B cell (primary cell): ENCODE results near the gene STXBP4. TPM values are rescaled to one million over a fixed set of nuclear protein-coding genes. Genes with fewer than 3 reads are reported as not detected.

ENCODE experiments used
- ATAC-seq: fragments of 200-7000 bp; cut with Tn5 transposase; one replicate; pipeline ENCODE4 v1.10.0; 2021; ENCODE audit warnings: low read depth, mild to moderate bottlenecking, moderate number of reproducible peaks, moderate library complexity
- CTCF ChIA-PET: fragments of 350-600 bp; sonication (Branson Sonifier 250); formaldehyde crosslinking; loops from one replicate; lab custom pipeline; 2021; ENCODE audit warnings: antibody characterized with exemption, inconsistent platforms; lab: Charles Lee
- POLR2A ChIA-PET: fragments of 350-600 bp; sonication (Branson Sonifier 250); formaldehyde crosslinking; loops from one replicate; lab custom pipeline; 2021; ENCODE audit warnings: antibody characterized with exemption; lab: Charles Lee
- DNase-seq: peaks from one replicate; pipeline ENCODE4 v3.0.0; 2013
- H2AFZ ChIP-seq: 2 replicates; pipeline ENCODE4 v1.6.1; 2012; ENCODE audit warnings: mild to moderate bottlenecking, low read depth, low read length; ENCODE audit not compliant: insufficient read depth, poor library complexity, severe bottlenecking
- H3K27ac ChIP-seq, 2 donors: 1 replicate in 1 of 2; 2 replicates in 1 of 2; pipeline ENCODE4 v1.5.1; 2012 to 2013; ENCODE audit warnings: low read length in 2 of 2, mild to moderate bottlenecking in 2 of 2, moderate library complexity in 1 of 2
- H3K27me3 ChIP-seq, 4 experiments: fragments of 200-600 bp in 1 of 4; sonication (generic) in 1 of 4; replicated peaks in 1 of 4; 1 replicate in 2 of 4; 2 replicates in 2 of 4; pipeline versions ENCODE4 v1.6.1 to v1.7.0; 2013 to 2016; ENCODE audit warnings: low read length in 3 of 4, mild to moderate bottlenecking in 2 of 4, mixed read lengths in 1 of 4, moderate library complexity in 1 of 4; ENCODE audit not compliant: insufficient read depth in 4 of 4, control insufficient read depth in 3 of 4; ENCODE audit errors: control extremely low read depth in 1 of 4
- H3K36me3 ChIP-seq, 2 experiments: replicated peaks in 1 of 2; 1 replicate in 1 of 2; 2 replicates in 1 of 2; pipeline versions ENCODE4 v1.6.1 to v1.7.1; 2013; ENCODE audit warnings: low read length in 1 of 2; ENCODE audit not compliant: insufficient read depth in 2 of 2, control insufficient read depth in 1 of 2; ENCODE audit errors: control extremely low read depth in 1 of 2, extremely low read depth in 1 of 2
- H3K4me1 ChIP-seq, 2 donors: fragments of 200-600 bp in 1 of 2; sonication (generic) in 1 of 2; 1 replicate in 1 of 2; 2 replicates in 1 of 2; pipeline versions ENCODE4 v1.5.1 to v1.6.1; 2013 to 2017; ENCODE audit warnings: low read length in 2 of 2; ENCODE audit not compliant: control insufficient read depth in 2 of 2, insufficient read depth in 2 of 2
- H3K4me2 ChIP-seq: replicated peaks from 2 replicates; pipeline ENCODE3; 2012; ENCODE audit warnings: mild to moderate bottlenecking, low read depth, low read length; ENCODE audit not compliant: poor library complexity, severe bottlenecking
- H3K4me3 ChIP-seq, 5 experiments: fragments of 200-600 bp in 1 of 5; sonication (generic) in 1 of 5; 1 replicate in 3 of 5; 2 replicates in 2 of 5; pipeline versions ENCODE4 v1.5.1 to v1.7.0; 2011 to 2016; ENCODE audit warnings: low read length in 4 of 5, mild to moderate bottlenecking in 4 of 5, low read depth in 2 of 5, control low read depth in 1 of 5, moderate library complexity in 1 of 5; ENCODE audit not compliant: insufficient read depth in 1 of 5; ENCODE audit errors: control extremely low read depth in 1 of 5, extremely low read depth in 1 of 5
- H3K79me2 ChIP-seq: fragments of 200-600 bp; sonication (generic); one replicate; pipeline ENCODE4 v1.6.0; 2016; ENCODE audit warnings: low read length; ENCODE audit not compliant: control insufficient read depth, insufficient read depth
- H3K9ac ChIP-seq: fragments of 200-600 bp; sonication (generic); 2 replicates; pipeline ENCODE4 v1.6.1; 2017; ENCODE audit warnings: mild to moderate bottlenecking, low read length, moderate library complexity
- H3K9me3 ChIP-seq, 3 donors: one replicate each; pipeline versions ENCODE4 v1.6.1 to v1.7.1; 2013; ENCODE audit warnings: low read length in 2 of 3; ENCODE audit not compliant: control insufficient read depth in 2 of 3, insufficient read depth in 1 of 3; ENCODE audit errors: control extremely low read depth in 1 of 3
- H4K20me1 ChIP-seq: 2 replicates; pipeline ENCODE4 v1.6.0; 2012; ENCODE audit warnings: mild to moderate bottlenecking, low read length; ENCODE audit not compliant: insufficient read depth, control insufficient read depth, poor library complexity, severe bottlenecking
- H3K27ac Mint-ChIP-seq: one replicate; pipeline ENCODE4 v1.8.0; 2021; ENCODE audit warnings: mixed read lengths
- H3K27me3 Mint-ChIP-seq: one replicate; pipeline ENCODE4 v1.8.0; 2021; ENCODE audit warnings: mixed read lengths
- H3K4me1 Mint-ChIP-seq: one replicate; pipeline ENCODE4 v1.8.0; 2021; ENCODE audit warnings: mixed read lengths
- H3K4me3 Mint-ChIP-seq: one replicate; pipeline ENCODE4 v1.8.0; 2021; ENCODE audit warnings: mixed read lengths
- H3K9me3 Mint-ChIP-seq: one replicate; pipeline ENCODE4 v1.8.0; 2022; ENCODE audit warnings: mixed read lengths; ENCODE audit not compliant: insufficient read depth
- EZH2 ChIP-seq: IDR thresholded peaks from 2 replicates; pipeline ENCODE4 v1.6.1; 2012; ENCODE audit warnings: borderline replicate concordance, low read depth, mild to moderate bottlenecking, moderate library complexity, low read length; ENCODE audit not compliant: insufficient read depth, poor library complexity, severe bottlenecking
- WGBS: methylation state at CpG from one replicate; pipeline ENCODE4 v1.1.5; 2013; ENCODE audit warnings: missing lambda C conversion rate; ENCODE audit not compliant: insufficient coverage; 5-methylcytosine and 5-hydroxymethylcytosine counted together
- intact Hi-C: fragments of 100-400 bp; cut with micrococcal nuclease; formaldehyde crosslinking; loops from one replicate; pipeline ENCODE4 v1.10.0; 2022
- polyA plus RNA-seq: library from polyadenylated mRNA; depleted of rRNA; stranded (reverse); fragments of >200 nt; gene quantifications from 2 replicates; pipeline ENCODE4 v1.2.3, GENCODE V29; 2012
- total RNA-seq, 2 donors: library from RNA; stranded (reverse); fragments of 120-200 nt in 1 of 2; gene quantifications; 1 replicate in 1 of 2; 2 replicates in 1 of 2; pipeline versions ENCODE4 v1.2.3 to v1.2.4, GENCODE V29; 2013 to 2022
- TF ChIP-seq, protein P1 (sequence below): fragments of 200-600 bp; IDR thresholded peaks from one replicate; pipeline ENCODE4 v1.8.0; 2022; ENCODE audit warnings: antibody characterized with exemption, mild to moderate bottlenecking

The STXBP4 gene
- total and polyA plus RNA-seq, 2 donors (not counting 1 experiment from before 2014, with no cell fraction given), result 1.2 to 11.4 TPM

DNA sequence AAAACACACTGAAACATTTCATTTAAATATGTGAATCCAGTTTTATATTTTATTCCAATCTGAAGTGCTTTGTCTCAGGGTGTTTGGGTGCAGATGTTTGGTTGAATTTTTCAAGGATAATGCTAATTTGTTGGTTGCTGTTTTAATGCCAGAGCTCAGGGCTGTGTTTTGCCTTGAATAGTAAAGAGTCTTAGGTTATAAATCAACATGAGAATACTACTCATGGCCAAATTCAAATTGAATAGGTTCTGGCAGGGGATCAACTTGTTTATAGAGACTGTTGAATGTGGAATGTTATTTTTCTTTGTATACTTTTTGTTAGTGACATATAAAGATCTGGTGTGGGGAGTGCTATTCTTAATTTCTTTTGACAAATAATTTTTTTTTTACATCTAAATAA, 49.1 kb upstream of the STXBP4 start:
- H3K9me3 Mint-ChIP-seq, result peaks cover 7% of the 10 kb centered on the region
- TF ChIP-seq EZH2, result no peak
- TF ChIP-seq, protein P1, sequence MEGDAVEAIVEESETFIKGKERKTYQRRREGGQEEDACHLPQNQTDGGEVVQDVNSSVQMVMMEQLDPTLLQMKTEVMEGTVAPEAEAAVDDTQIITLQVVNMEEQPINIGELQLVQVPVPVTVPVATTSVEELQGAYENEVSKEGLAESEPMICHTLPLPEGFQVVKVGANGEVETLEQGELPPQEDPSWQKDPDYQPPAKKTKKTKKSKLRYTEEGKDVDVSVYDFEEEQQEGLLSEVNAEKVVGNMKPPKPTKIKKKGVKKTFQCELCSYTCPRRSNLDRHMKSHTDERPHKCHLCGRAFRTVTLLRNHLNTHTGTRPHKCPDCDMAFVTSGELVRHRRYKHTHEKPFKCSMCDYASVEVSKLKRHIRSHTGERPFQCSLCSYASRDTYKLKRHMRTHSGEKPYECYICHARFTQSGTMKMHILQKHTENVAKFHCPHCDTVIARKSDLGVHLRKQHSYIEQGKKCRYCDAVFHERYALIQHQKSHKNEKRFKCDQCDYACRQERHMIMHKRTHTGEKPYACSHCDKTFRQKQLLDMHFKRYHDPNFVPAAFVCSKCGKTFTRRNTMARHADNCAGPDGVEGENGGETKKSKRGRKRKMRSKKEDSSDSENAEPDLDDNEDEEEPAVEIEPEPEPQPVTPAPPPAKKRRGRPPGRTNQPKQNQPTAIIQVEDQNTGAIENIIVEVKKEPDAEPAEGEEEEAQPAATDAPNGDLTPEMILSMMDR, result no peak
- no peaks in the 10 kb centered on the region for H3K27me3 Mint-ChIP-seq
- H3K36me3 ChIP-seq, result no peaks in the 10 kb centered on the region
- POLR2A ChIA-PET, result no interaction called here
- no peaks in the 10 kb centered on the region for H3K79me2 ChIP-seq
- H3K4me3 Mint-ChIP-seq, result no peak overlapping the region
- no peak for ATAC-seq
- H2AFZ ChIP-seq, result no peak overlapping the region
- peaks cover 0 to 3% (median 1%) of the 10 kb centered on the region in 3 donors for H3K9me3 ChIP-seq
- no peaks in the 10 kb centered on the region for H3K4me1 Mint-ChIP-seq
- H3K27ac ChIP-seq, result no peak overlapping the region
- no peak overlapping the region for H3K27ac Mint-ChIP-seq
- no peak overlapping the region for H3K9ac ChIP-seq
- no peak overlapping the region for H3K4me2 ChIP-seq
- H3K4me1 ChIP-seq, result no peaks in the 10 kb centered on the region
- CTCF ChIA-PET, result no interaction called here
- no peaks in the 10 kb centered on the region for H3K27me3 ChIP-seq
- H4K20me1 ChIP-seq, result no peaks in the 10 kb centered on the region
- no peak for DNase-seq
- intact Hi-C loops, result no loop called here
- no peak overlapping the region for H3K4me3 ChIP-seq

DNA sequence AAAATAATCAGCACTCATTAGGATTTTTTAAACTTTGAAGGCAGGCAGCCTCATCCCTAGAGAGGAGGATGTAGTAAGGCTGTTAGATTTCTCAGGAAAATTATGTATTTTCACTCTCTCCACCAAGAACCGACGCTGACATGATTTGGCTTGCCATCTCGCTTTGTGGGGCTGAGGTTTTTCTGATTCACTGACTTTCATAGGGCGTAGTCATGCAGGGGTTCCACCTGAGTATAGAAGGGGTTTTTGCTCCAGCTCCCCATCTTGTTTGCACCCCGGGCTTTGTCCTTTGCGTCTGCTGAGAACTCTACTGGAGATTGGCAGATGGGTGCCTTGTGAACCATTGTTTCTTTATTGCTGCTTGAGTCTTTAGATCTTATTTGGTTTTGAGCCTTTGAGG, 47.7 kb upstream of the STXBP4 start:
- Histone ChIP-seq H3K36me3 (no peaks in the 10 kb centered on the region), H3K4me2 (no peak overlapping the region), H4K20me1 (no peaks in the 10 kb centered on the region), H3K4me1 (no peaks in the 10 kb centered on the region), H3K4me3 (no peak overlapping the region), H3K9me3 (peaks cover 0 to 3% (median 1%) of the 10 kb centered on the region in 3 donors), H3K9ac (no peak overlapping the region), H3K79me2 (no peaks in the 10 kb centered on the region), H3K27me3 (peaks cover 0 to 2% (median 0%) of the 10 kb centered on the region in 4 experiments), H2AFZ (no peak overlapping the region), H3K27ac (no peak overlapping the region)
- ChIA-PET CTCF (interaction anchor here (0.7 kb wide), 1 partner anchor 13 kb away, joined by 3 read pairs; no protein-coding TSS in a partner anchor), POLR2A (no interaction called here)
- 90% methylated on average over 3 of the region's 6 CpGs for WGBS
- Mint-ChIP-seq H3K4me1 (no peaks in the 10 kb centered on the region), H3K27ac (no peak overlapping the region), H3K4me3 (no peak overlapping the region), H3K27me3 (no peaks in the 10 kb centered on the region), H3K9me3 (peaks cover 7% of the 10 kb centered on the region)
- intact Hi-C loops, result no loop called here
- no peak for DNase-seq
- ATAC-seq, result no peak
- TF ChIP-seq EZH2, result no peak
- TF ChIP-seq, protein P1, result no peak
